ENCODE results near the gene OR4D11.

OR4D11 gene

DNA sequence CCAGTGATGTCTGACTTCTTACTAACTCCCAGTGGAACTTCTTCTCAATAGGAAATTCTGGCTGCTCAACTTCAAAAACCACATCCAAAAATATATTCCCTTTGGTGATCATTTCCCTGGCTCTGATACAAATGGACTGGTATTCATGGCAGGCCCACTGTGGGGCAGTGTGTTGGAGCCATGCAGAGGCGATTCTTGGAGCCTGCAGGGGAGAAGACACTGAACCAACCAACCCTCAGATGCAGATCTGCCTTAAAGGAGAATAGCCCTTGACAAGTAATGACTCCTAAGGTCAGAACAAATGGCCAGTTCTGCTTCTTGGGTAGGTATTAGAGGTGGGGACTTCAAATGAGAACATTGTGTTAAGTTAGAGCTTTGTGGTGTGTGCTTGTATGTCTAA, 20.2 kb downstream of the OR4D11 start:
- no peak overlapping the region for H3K4me2 ChIP-seq (ENCODE audit: low read depth, low read length)
- H3F3A ChIP-seq (ENCODE audit: insufficient read depth, low read length): no peaks in the 10 kb centered on the region
- H3K4me1 ChIP-seq (ENCODE audit: low read length): no peaks in the 10 kb centered on the region
- DNase-seq: no peak
- H3K9me2 ChIP-seq (replicated peaks; ENCODE audit: insufficient read depth, low read length): no peaks in the 10 kb centered on the region
- H3K9ac ChIP-seq (ENCODE audit: low read length): no peak overlapping the region
- no peaks in the 10 kb centered on the region for H3K36me3 ChIP-seq (replicated peaks; ENCODE audit: insufficient read depth, low read length)
- H3K79me2 ChIP-seq (ENCODE audit: low read length): no peaks in the 10 kb centered on the region
- TF ChIP-seq, protein P1, sequence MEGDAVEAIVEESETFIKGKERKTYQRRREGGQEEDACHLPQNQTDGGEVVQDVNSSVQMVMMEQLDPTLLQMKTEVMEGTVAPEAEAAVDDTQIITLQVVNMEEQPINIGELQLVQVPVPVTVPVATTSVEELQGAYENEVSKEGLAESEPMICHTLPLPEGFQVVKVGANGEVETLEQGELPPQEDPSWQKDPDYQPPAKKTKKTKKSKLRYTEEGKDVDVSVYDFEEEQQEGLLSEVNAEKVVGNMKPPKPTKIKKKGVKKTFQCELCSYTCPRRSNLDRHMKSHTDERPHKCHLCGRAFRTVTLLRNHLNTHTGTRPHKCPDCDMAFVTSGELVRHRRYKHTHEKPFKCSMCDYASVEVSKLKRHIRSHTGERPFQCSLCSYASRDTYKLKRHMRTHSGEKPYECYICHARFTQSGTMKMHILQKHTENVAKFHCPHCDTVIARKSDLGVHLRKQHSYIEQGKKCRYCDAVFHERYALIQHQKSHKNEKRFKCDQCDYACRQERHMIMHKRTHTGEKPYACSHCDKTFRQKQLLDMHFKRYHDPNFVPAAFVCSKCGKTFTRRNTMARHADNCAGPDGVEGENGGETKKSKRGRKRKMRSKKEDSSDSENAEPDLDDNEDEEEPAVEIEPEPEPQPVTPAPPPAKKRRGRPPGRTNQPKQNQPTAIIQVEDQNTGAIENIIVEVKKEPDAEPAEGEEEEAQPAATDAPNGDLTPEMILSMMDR (IDR thresholded peaks at IDR 0.05; ENCODE audit: low read length): no peak
- TF ChIP-seq EZH2 (optimal IDR thresholded peaks at IDR 0.05; ENCODE audit: low read depth, low read length): no peak
- TF ChIP-seq EZH2phosphoT487 (IDR thresholded peaks at IDR 0.05; ENCODE audit: low read length): no peak
- H3K4me3 ChIP-seq (ENCODE audit: low read length): no peak overlapping the region
- H4K20me1 ChIP-seq (ENCODE audit: insufficient read depth, low read length): no peaks in the 10 kb centered on the region
- no peak overlapping the region for H3K27ac ChIP-seq (ENCODE audit: low read length)
- no peak overlapping the region for H2AFZ ChIP-seq (ENCODE audit: low read length)
- no peaks in the 10 kb centered on the region for H3K9me3 ChIP-seq (replicated peaks; ENCODE audit: insufficient read depth, low read length)
- no peaks in the 10 kb centered on the region for H3K27me3 ChIP-seq (replicated peaks; ENCODE audit: insufficient read depth, low read length)

DNA sequence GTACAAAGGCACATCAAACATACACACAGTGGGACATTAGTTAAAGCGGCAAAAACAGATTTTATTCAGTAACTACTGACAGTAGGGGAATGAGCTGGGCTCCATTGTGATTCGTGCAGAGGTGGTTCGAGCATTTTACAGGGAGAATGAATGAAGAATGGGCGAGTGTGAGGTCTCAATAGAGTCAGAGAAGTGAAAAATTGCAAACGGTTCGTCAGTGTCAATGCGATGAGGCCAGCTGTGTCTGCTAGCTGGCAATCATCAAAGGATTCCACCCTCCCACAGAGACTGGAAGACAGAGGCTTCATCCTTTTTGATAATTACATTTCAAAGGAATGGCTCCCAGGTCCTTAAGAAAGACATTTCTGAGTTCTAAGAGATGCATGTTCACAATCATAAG, 25.3 kb downstream of the OR4D11 start:
- Histone ChIP-seq H3K9me3 (replicated peaks; ENCODE audit: insufficient read depth, low read length) (no peaks in the 10 kb centered on the region), H3K9me2 (replicated peaks; ENCODE audit: insufficient read depth, low read length) (no peaks in the 10 kb centered on the region), H3K79me2 (ENCODE audit: low read length) (no peaks in the 10 kb centered on the region), H3K4me1 (ENCODE audit: low read length) (no peaks in the 10 kb centered on the region), H3K4me3 (ENCODE audit: low read length) (no peak overlapping the region), H3K27ac (ENCODE audit: low read length) (no peak overlapping the region), H4K20me1 (ENCODE audit: insufficient read depth, low read length) (no peaks in the 10 kb centered on the region), H3K4me2 (ENCODE audit: low read depth, low read length) (no peak overlapping the region), H3K36me3 (replicated peaks; ENCODE audit: insufficient read depth, low read length) (no peaks in the 10 kb centered on the region), H3K27me3 (replicated peaks; ENCODE audit: insufficient read depth, low read length) (no peaks in the 10 kb centered on the region), H2AFZ (ENCODE audit: low read length) (no peak overlapping the region), H3K9ac (ENCODE audit: low read length) (no peak overlapping the region), H3F3A (ENCODE audit: insufficient read depth, low read length) (no peaks in the 10 kb centered on the region)
- no peak for DNase-seq
- TF ChIP-seq EZH2phosphoT487 (IDR thresholded peaks at IDR 0.05; ENCODE audit: low read length) (no peak), EZH2 (optimal IDR thresholded peaks at IDR 0.05; ENCODE audit: low read depth, low read length) (no peak)
- TF ChIP-seq, protein P1 (IDR thresholded peaks at IDR 0.05; ENCODE audit: low read length): no peak

DNA sequence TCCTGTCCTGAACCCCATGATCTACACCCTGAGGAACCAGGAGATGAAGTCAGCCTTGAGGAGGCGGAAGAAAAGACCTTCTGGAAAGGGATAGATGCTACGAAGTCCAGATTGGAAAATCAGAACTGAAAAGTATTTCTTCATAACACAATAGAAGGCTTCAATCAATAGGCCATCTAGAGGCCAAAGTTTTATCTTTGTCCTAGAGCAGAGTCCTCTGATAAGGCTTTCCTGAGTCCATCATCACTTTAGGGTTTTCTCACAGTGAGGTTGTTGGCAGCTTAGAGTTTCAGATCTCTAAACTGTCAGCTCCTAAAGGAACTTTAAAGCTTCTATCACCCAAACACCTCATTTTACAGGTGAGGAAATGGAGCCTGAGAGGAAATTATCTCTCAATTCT, 29.2 kb downstream of the OR4D11 start:
- H3K36me3 ChIP-seq (replicated peaks; ENCODE audit: insufficient read depth, low read length): no peaks in the 10 kb centered on the region
- H3K4me2 ChIP-seq (ENCODE audit: low read depth, low read length): no peak overlapping the region

More for the DNA sequence above, 29.2 kb downstream of the OR4D11 start:
- Histone ChIP-seq H2AFZ (ENCODE audit: low read length) (no peak overlapping the region), H3K27ac (ENCODE audit: low read length) (no peak overlapping the region), H3K4me1 (ENCODE audit: low read length) (0 out of 2 replicates have a peak, but pooled peaks cover under 1% of the 10 kb centered on the region), H3K4me3 (ENCODE audit: low read length) (no peak overlapping the region), H3K79me2 (ENCODE audit: low read length) (no peaks in the 10 kb centered on the region), H3K9ac (ENCODE audit: low read length) (no peak overlapping the region), H3K27me3 (replicated peaks; ENCODE audit: insufficient read depth, low read length) (no peaks in the 10 kb centered on the region), H3F3A (ENCODE audit: insufficient read depth, low read length) (no peaks in the 10 kb centered on the region), H3K9me3 (replicated peaks; ENCODE audit: insufficient read depth, low read length) (no peaks in the 10 kb centered on the region), H3K9me2 (replicated peaks; ENCODE audit: insufficient read depth, low read length) (no peaks in the 10 kb centered on the region), H4K20me1 (ENCODE audit: insufficient read depth, low read length) (no peaks in the 10 kb centered on the region)
- TF ChIP-seq EZH2phosphoT487 (IDR thresholded peaks at IDR 0.05; ENCODE audit: low read length) (no peak), EZH2 (optimal IDR thresholded peaks at IDR 0.05; ENCODE audit: low read depth, low read length) (no peak)
- TF ChIP-seq, protein P1 (IDR thresholded peaks at IDR 0.05; ENCODE audit: low read length): no peak
- no peak for DNase-seq
